ENCODE data around the gene GGCX. TPM values are rescaled to one million over a fixed set of nuclear protein-coding genes. Genes with fewer than 3 reads are reported as not detected.

Gene GGCX
- total and polyA plus RNA-seq, 2 of the 13 experiments (the other 11 are each of a cell fraction or from before 2014, with no cell fraction given): 72.5 to 103 TPM

GRCh38 chr2:85602476-85603234 is 41.4 kb upstream of the GGCX start, which contains the start of gene TMEM150A (continued):
- TF ChIP-seq ZEB1 (IDR thresholded peaks at IDR 0.05; ENCODE audit: insufficient replicate concordance, low read depth): no peak
- TF ChIP-seq MTA1 (CRISPR knock-in tag; IDR thresholded peaks at IDR 0.05; ENCODE audit: borderline replicate concordance): no peak; the same call in 1 of the 2 replicates
- TF ChIP-seq ZNF598 (CRISPR knock-in tag; IDR thresholded peaks at IDR 0.05; ENCODE audit: borderline replicate concordance): peak; percentile 82; the same call in 1 of the 2 replicates
- no peak for TF ChIP-seq DPF2 (CRISPR knock-in tag; IDR thresholded peaks at IDR 0.05; ENCODE audit: borderline replicate concordance, low read depth)
- TF ChIP-seq ZNF687 (CRISPR knock-in tag; IDR thresholded peaks at IDR 0.05): peak; percentile 80
- TF ChIP-seq ZNF121 (CRISPR knock-in tag; IDR thresholded peaks at IDR 0.05): no peak
- TF ChIP-seq EZH2 (conservative IDR thresholded peaks at IDR 0.05; ENCODE audit: low read depth, low read length): no peak
- no peak for TF ChIP-seq ZNF780A (CRISPR knock-in tag; IDR thresholded peaks at IDR 0.05)
- 0 out of 2 replicates have a peak, but pooled peaks have one; percentile 78 for TF ChIP-seq ZNF414 (CRISPR knock-in tag; IDR thresholded peaks at IDR 0.05)
- TF ChIP-seq GPN1 (CRISPR knock-in tag; IDR thresholded peaks at IDR 0.05; ENCODE audit: borderline replicate concordance): no peak
- no peak for TF ChIP-seq NFYC (CRISPR knock-in tag; IDR thresholded peaks at IDR 0.05)
- TF ChIP-seq ZGPAT (CRISPR knock-in tag; IDR thresholded peaks at IDR 0.05): no peak
- TF ChIP-seq GABPA (IDR thresholded peaks at IDR 0.05; ENCODE audit: low read depth, low read length): no peak
- TF ChIP-seq GABPA (CRISPR knock-in tag; IDR thresholded peaks at IDR 0.05; ENCODE audit: low read depth): peak; percentile 60; the same call in 1 of the 2 replicates
- no peak for TF ChIP-seq ISX (CRISPR knock-in tag; conservative IDR thresholded peaks at IDR 0.05)
- peak; percentile 9; the same call in 1 of the 2 replicates for TF ChIP-seq SOX13 (IDR thresholded peaks at IDR 0.05)
- TF ChIP-seq SOX13 (CRISPR knock-in tag; conservative IDR thresholded peaks at IDR 0.05 in 1 of 2, IDR thresholded peaks at IDR 0.05 in 1 of 2): peak in 1 of 2 experiments; percentile 45; a peak in 2 of 4 replicates
- TF ChIP-seq FOXK2 (IDR thresholded peaks at IDR 0.05): no peak
- no peak for TF ChIP-seq HBP1 (CRISPR knock-in tag; IDR thresholded peaks at IDR 0.05; ENCODE audit: low read depth)
- TF ChIP-seq PITX1 (CRISPR knock-in tag; IDR thresholded peaks at IDR 0.05): peak; percentile 55
- no peak for TF ChIP-seq ZNF570 (CRISPR knock-in tag; IDR thresholded peaks at IDR 0.05; ENCODE audit: borderline replicate concordance)

Data from HepG2 (cell line).